CD1c-positive myeloid dendritic cell (primary cell): Measurements from ENCODE around the gene ZNF773.
A peak's percentile ranks its signal among the peaks of the same experiment; 100 is the strongest.
"Not testable (repeated sequence)": the region's sequence is repeated elsewhere in the genome, so short reads cannot be mapped to it uniquely, and the experiment has no call there.

Experiments
- DNase-seq: peaks from one replicate; pipeline ENCODE4 v3.0.0-alpha.2; 2016; ENCODE audit errors: extremely low spot score

ZNF773 gene

GRCh38 chr19:57499680-57500395 is at the start of gene ZNF773:
Gene ZNF773 (plus strand): TSS chr19:57499938. CDS start chr19:57500081, 143 bp downstream.
- DNase-seq = peak; percentile 97

- no peak for DNase-seq
These were observed 47.4 kb upstream of the ZNF773 start for GRCh38 chr19:57452307-57452706.

GRCh38 chr19:57465680-57466381 is 33.9 kb upstream of the ZNF773 start:
- DNase-seq = peak; percentile 43

GRCh38 chr19:57466489-57466888 is 33.2 kb upstream of the ZNF773 start:
- DNase-seq = no peak

- DNase-seq = no peak
These were observed 26.1 kb upstream of the ZNF773 start for GRCh38 chr19:57473646-57474045.

- peak; percentile 96 for DNase-seq
These were observed 22.3 kb upstream of the ZNF773 start, which contains the start of gene ZNF772 for GRCh38 chr19:57477191-57478008. Gene ZNF772 (minus strand): TSS chr19:57477566. CDS start chr19:57477309, 257 bp downstream.

- DNase-seq = peak; percentile 92
These were observed 12.1 kb upstream of the ZNF773 start, which contains the start of gene ZNF419 for GRCh38 chr19:57487477-57488298. Gene ZNF419 (plus strand): TSS chr19:57487750. CDS start chr19:57487951, 201 bp downstream.

- DNase-seq = not testable (repeated sequence)
These were observed 11.5 kb upstream of the ZNF773 start for GRCh38 chr19:57488299-57488644.

- DNase-seq = not testable (repeated sequence)
These were observed 432 bp upstream of the ZNF773 start for GRCh38 chr19:57499332-57499679.

GRCh38 chr19:57500400-57500799 is 662 bp downstream of the ZNF773 start:
- DNase-seq = not testable (repeated sequence)

GRCh38 chr19:57506163-57506562 is 6.4 kb downstream of the ZNF773 start:
- DNase-seq = no peak

- DNase-seq = no peak
These were observed 11.7 kb downstream of the ZNF773 start for GRCh38 chr19:57511484-57511883.

- no peak for DNase-seq
These were observed 13.1 kb downstream of the ZNF773 start for GRCh38 chr19:57512845-57513244.

- DNase-seq = no peak
These were observed 15.5 kb downstream of the ZNF773 start for GRCh38 chr19:57515255-57515654.

GRCh38 chr19:57518021-57518420 is 18.3 kb downstream of the ZNF773 start:
- not testable (repeated sequence) for DNase-seq

- peak; percentile 92 for DNase-seq
These were observed 27.6 kb downstream of the ZNF773 start, which contains the start of gene ZNF549 for GRCh38 chr19:57527136-57527881. Gene ZNF549 (plus strand): TSS chr19:57527356. CDS start chr19:57527574, 218 bp downstream.

- DNase-seq = no peak
These were observed 38.3 kb downstream of the ZNF773 start for GRCh38 chr19:57537953-57538547.

GRCh38 chr19:57546513-57546912 is 46.8 kb downstream of the ZNF773 start:
- no peak for DNase-seq

GRCh38 chr19:57552432-57552831 is 52.7 kb downstream of the ZNF773 start:
- DNase-seq = no peak

- DNase-seq = no peak
These were observed 57.9 kb downstream of the ZNF773 start for GRCh38 chr19:57557659-57558058.
